SK-N-SH treated with all-trans-retinoic acid at 6 μM for 48 hours (cell line): ENCODE data around the gene RUNX3.

ENCODE experiments used
- ATAC-seq: fragments of 200-7000 bp; cut with Tn5 transposase; 3 replicates; pipeline ENCODE4 v1.9.1; 2020; ENCODE audit warnings: mild to moderate bottlenecking, moderate library complexity
- ARNTL ChIP-seq: fragments of 450-650 bp; formaldehyde crosslinking; IDR thresholded peaks from 2 replicates; pipeline ENCODE4 v1.5.0; 2020; ENCODE audit warnings: low read depth, mild to moderate bottlenecking, moderate library complexity, borderline replicate concordance
- BACH2 ChIP-seq: fragments of 250-450 bp; sonication (Bioruptor Pico); IDR thresholded peaks from 2 replicates; pipeline ENCODE4 v1.9.0; 2021; ENCODE audit warnings: mild to moderate bottlenecking, borderline replicate concordance
- CREB5 ChIP-seq: fragments of 250-450 bp; sonication (Bioruptor Pico); IDR thresholded peaks from 2 replicates; pipeline ENCODE4 v1.5.1; 2020; ENCODE audit warnings: low read depth, mild to moderate bottlenecking, moderate library complexity
- CSDC2 ChIP-seq: fragments of 250-450 bp; sonication (Bioruptor Pico); IDR thresholded peaks from 2 replicates; pipeline ENCODE4 v1.5.0; 2020; ENCODE audit warnings: mild to moderate bottlenecking, moderate library complexity
- CSRNP3 ChIP-seq: fragments of 250-450 bp; sonication (Bioruptor Pico); IDR thresholded peaks from 2 replicates; pipeline ENCODE4 v1.5.1; 2021; ENCODE audit warnings: mild to moderate bottlenecking, moderate library complexity
- ESRRG ChIP-seq: fragments of 250-450 bp; sonication (Bioruptor Pico); IDR thresholded peaks from 2 replicates; pipeline ENCODE4 v1.6.1; 2021; ENCODE audit warnings: mild to moderate bottlenecking
- GLIS3 ChIP-seq: fragments of 250-450 bp; sonication (Bioruptor Pico); IDR thresholded peaks from 2 replicates; pipeline ENCODE4 v1.5.0; 2020; ENCODE audit warnings: mild to moderate bottlenecking, moderate library complexity
- ISL1 ChIP-seq: fragments of 250-450 bp; sonication (Bioruptor Pico); IDR thresholded peaks from 2 replicates; pipeline ENCODE4 v2.1.2; 2022; ENCODE audit warnings: mild to moderate bottlenecking, moderate library complexity
- OSR1 ChIP-seq: fragments of 250-450 bp; sonication (Bioruptor Pico); IDR thresholded peaks from 2 replicates; pipeline ENCODE4 v1.8.0; 2022; ENCODE audit warnings: moderate library complexity, mild to moderate bottlenecking, inconsistent platforms
- PATZ1 ChIP-seq: fragments of 250-450 bp; sonication (Bioruptor Pico); IDR thresholded peaks from 2 replicates; pipeline ENCODE4 v1.8.0; 2020; ENCODE audit warnings: mild to moderate bottlenecking, moderate library complexity, borderline replicate concordance
- POU6F1 ChIP-seq: fragments of 250-450 bp; sonication (Bioruptor Pico); IDR thresholded peaks from 2 replicates; pipeline ENCODE4 v1.8.0; 2021; ENCODE audit warnings: low read depth, mild to moderate bottlenecking, moderate library complexity, borderline replicate concordance
- PPARA ChIP-seq: fragments of 250-450 bp; sonication (Bioruptor Pico); IDR thresholded peaks from 2 replicates; pipeline ENCODE4 v1.5.0; 2020; ENCODE audit warnings: mild to moderate bottlenecking, borderline replicate concordance
- RARB ChIP-seq: fragments of 250-450 bp; sonication (Bioruptor Pico); IDR thresholded peaks from 2 replicates; pipeline ENCODE4 v1.8.0; 2021; ENCODE audit warnings: mild to moderate bottlenecking, moderate library complexity
- SNAI2 ChIP-seq: fragments of 250-450 bp; sonication (Bioruptor Pico); IDR thresholded peaks from 2 replicates; pipeline ENCODE4 v1.5.0; 2020; ENCODE audit warnings: mild to moderate bottlenecking, moderate library complexity
- TCF4 ChIP-seq: fragments of 250-450 bp; sonication (Bioruptor Pico); IDR thresholded peaks from 2 replicates; pipeline ENCODE4 v1.8.0; 2021; ENCODE audit warnings: mild to moderate bottlenecking, moderate library complexity, borderline replicate concordance
- TSHZ2 ChIP-seq: fragments of 250-450 bp; sonication (Bioruptor Pico); IDR thresholded peaks from 2 replicates; pipeline ENCODE4 v1.5.0; 2020; ENCODE audit warnings: mild to moderate bottlenecking, moderate library complexity
- ZC3H10 ChIP-seq: fragments of 250-450 bp; sonication (Bioruptor Pico); IDR thresholded peaks from 2 replicates; pipeline ENCODE4 v1.5.1; 2021; ENCODE audit warnings: mild to moderate bottlenecking, moderate library complexity
- ZFP3 ChIP-seq: fragments of 250-450 bp; sonication (Bioruptor Pico); IDR thresholded peaks from 2 replicates; pipeline ENCODE4 v1.5.0; 2020; ENCODE audit warnings: mild to moderate bottlenecking, moderate library complexity
- ZFP30 ChIP-seq: fragments of 450-650 bp; formaldehyde crosslinking; IDR thresholded peaks from 2 replicates; pipeline ENCODE4 v1.5.0; 2022; ENCODE audit warnings: mild to moderate bottlenecking, moderate library complexity
- ZNF565 ChIP-seq: fragments of 450-650 bp; formaldehyde crosslinking; conservative IDR thresholded peaks from 2 replicates; pipeline ENCODE4 v1.5.0; 2020; ENCODE audit warnings: low read depth, mild to moderate bottlenecking, moderate library complexity
- ZNF70 ChIP-seq: fragments of 450-650 bp; formaldehyde crosslinking; IDR thresholded peaks from 2 replicates; pipeline ENCODE4 v1.5.0; 2020; ENCODE audit warnings: mild to moderate bottlenecking, moderate library complexity

RUNX3 gene

DNA sequence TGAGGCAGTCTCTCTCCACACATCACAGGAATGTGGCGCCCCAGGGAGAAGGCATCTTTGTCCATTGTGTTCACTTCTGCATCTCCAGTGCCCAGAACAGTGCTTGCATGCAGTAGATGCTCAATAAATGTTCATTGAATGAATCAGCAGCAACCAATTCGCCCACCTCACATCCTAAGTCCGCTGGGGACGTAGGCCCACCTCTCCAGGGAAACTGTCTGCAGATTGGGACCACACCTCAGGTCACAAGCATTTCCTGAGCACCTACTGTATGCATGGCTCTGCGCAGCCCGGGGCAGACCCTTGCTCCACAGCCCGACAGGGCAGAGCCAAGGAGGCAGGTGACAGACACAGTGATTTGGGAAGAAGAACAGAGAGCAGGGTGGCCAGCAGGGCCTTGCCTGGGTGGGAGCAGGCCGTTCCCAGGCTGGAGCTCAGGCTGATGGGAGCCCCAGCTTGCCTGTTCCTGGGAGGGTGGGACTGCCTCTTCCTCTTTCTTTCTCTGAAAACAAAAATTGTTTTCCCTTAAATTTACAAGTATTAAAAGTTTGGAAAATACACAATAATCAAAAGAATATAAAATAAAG is 25.8 kb upstream of the RUNX3 start:
- ATAC-seq: no peak
- TF ChIP-seq ISL1 (CRISPR knock-in tag) (no peak), CSRNP3 (CRISPR knock-in tag) (no peak), OSR1 (CRISPR knock-in tag) (no peak), SNAI2 (no peak), ESRRG (CRISPR knock-in tag) (no peak)

- TF ChIP-seq ESRRG (CRISPR knock-in tag) (no peak), CSDC2 (CRISPR knock-in tag) (no peak), CREB5 (no peak), ZNF70 (CRISPR knock-in tag) (no peak), CSRNP3 (CRISPR knock-in tag) (no peak), OSR1 (CRISPR knock-in tag) (no peak), ZC3H10 (CRISPR knock-in tag) (no peak), PATZ1 (CRISPR knock-in tag) (no peak), TCF4 (CRISPR knock-in tag) (no peak), BACH2 (no peak), PPARA (no peak), ARNTL (CRISPR knock-in tag) (no peak), TSHZ2 (CRISPR knock-in tag) (no peak), SNAI2 (no peak), ZFP30 (CRISPR knock-in tag) (no peak), ZFP3 (no peak)
- no peak for ATAC-seq
Observed at GRCh38 chr1:24955161-24955560, 25.1 kb upstream of the RUNX3 start.

DNA sequence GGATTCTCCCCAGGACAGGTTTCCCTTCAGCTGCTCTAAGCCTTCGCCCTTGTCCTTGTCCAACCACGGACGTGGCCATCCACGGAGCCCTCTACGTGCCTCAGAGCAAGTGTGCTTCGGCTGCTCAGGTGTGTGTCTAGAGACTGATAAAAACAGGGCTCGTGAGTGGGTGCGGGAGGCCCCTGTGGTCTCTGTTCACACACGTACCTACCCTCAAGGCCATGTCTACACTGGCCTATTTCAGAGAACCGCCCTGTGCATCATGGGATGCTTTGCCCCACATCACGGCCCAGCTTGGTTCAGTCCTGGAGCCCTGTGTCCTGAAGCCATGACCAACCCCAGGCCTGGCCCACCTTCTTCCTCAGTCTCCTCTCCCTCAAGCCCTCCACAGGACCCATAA is 24.6 kb upstream of the RUNX3 start:
- ATAC-seq: no peak
- no peak for TF ChIP-seq TSHZ2 (CRISPR knock-in tag)
- no peak for TF ChIP-seq SNAI2
- no peak for TF ChIP-seq OSR1 (CRISPR knock-in tag)
- no peak for TF ChIP-seq ESRRG (CRISPR knock-in tag)
- TF ChIP-seq ZNF565 (CRISPR knock-in tag): no peak
- TF ChIP-seq ZC3H10 (CRISPR knock-in tag): no peak
- TF ChIP-seq ARNTL (CRISPR knock-in tag): no peak
- no peak for TF ChIP-seq PPARA
- TF ChIP-seq ZNF70 (CRISPR knock-in tag): no peak
- TF ChIP-seq ISL1 (CRISPR knock-in tag): no peak
- no peak for TF ChIP-seq GLIS3 (CRISPR knock-in tag)
- no peak for TF ChIP-seq PATZ1 (CRISPR knock-in tag)
- TF ChIP-seq RARB (CRISPR knock-in tag): no peak
- no peak for TF ChIP-seq POU6F1 (CRISPR knock-in tag)
- no peak for TF ChIP-seq BACH2
- no peak for TF ChIP-seq CSDC2 (CRISPR knock-in tag)
- TF ChIP-seq ZFP3: no peak
